Measurements from ENCODE around the gene WDR31.

GRCh38 chr9:113380869-113381378, 40.8 kb upstream of the WDR31 start:
- TF ChIP-seq POLR2A (IDR thresholded peaks at IDR 0.05) (no peak), CTCF (IDR thresholded peaks at IDR 0.05) (no peak), POLR2AphosphoS5 (IDR thresholded peaks at IDR 0.05; ENCODE audit: insufficient read depth in 1 of 2, low read depth in 1 of 2) (no peak)

All from vagina (tissue), 2 donors.